ENCODE measurements around the gene RALGPS1. TPM values are rescaled to one million over a fixed set of nuclear protein-coding genes. Genes with fewer than 3 reads are reported as not detected.
A peak's percentile ranks its signal among the peaks of the same experiment; 100 is the strongest.

RALGPS1 gene
- polyA plus RNA-seq, 3 donors = 0.60 to 4.6 (median 1.3) TPM

- no peak overlapping the region for H3K27ac Mint-ChIP-seq
- Histone ChIP-seq H3K9me3 (replicated peaks in 1 of 2; ENCODE audit: control insufficient read depth in 1 of 2, insufficient read depth in 1 of 2, low read length in 2 of 2) (no peaks in the 10 kb centered on the region), H3K27ac (ENCODE audit: low read depth in 1 of 2, low read length in 2 of 2) (no peak overlapping the region), H3K9ac (ENCODE audit: insufficient read depth, low read length, poor library complexity, severe bottlenecking) (no peak overlapping the region), H3K79me2 (ENCODE audit: insufficient read depth, low read length) (no peaks in the 10 kb centered on the region), H2AFZ (ENCODE audit: insufficient read depth, low read depth, low read length, poor library complexity, severe bottlenecking) (no peak overlapping the region), H4K20me1 (ENCODE audit: insufficient read depth, low read length) (no peaks in the 10 kb centered on the region), H3K4me2 (replicated peaks; ENCODE audit: extremely low read depth, low read length, poor library complexity, severe bottlenecking) (no peak overlapping the region), H3K4me3 (replicated peaks in 1 of 3; ENCODE audit: low read depth in 2 of 3, low read length in 3 of 3) (no peak overlapping the region), H3K27me3 (ENCODE audit: control insufficient read depth in 2 of 2, insufficient read depth in 2 of 2, low read length in 2 of 2) (no peaks in the 10 kb centered on the region), H3K4me1 (ENCODE audit: control insufficient read depth in 1 of 2, insufficient read depth in 2 of 2, low read length in 2 of 2) (no peaks in the 10 kb centered on the region), H3K36me3 (replicated peaks in 1 of 2; ENCODE audit: control insufficient read depth in 1 of 2, insufficient read depth in 2 of 2, low read length in 2 of 2) (no peaks in the 10 kb centered on the region)
- WGBS (ENCODE audit: insufficient coverage) = 58% methylated on average over 13 of the region's 15 CpGs
- peaks cover 0 to 3% of the 10 kb centered on the region in 2 donors for H3K36me3 Mint-ChIP-seq
- no peaks in the 10 kb centered on the region for H3K9me3 Mint-ChIP-seq
- TF ChIP-seq CTCF (IDR thresholded peaks at IDR 0.05) = peak; percentile 94
- peaks cover 5 to 9% (median 8%) of the 10 kb centered on the region in 3 donors for H3K27me3 Mint-ChIP-seq (ENCODE audit: low read depth in 3 of 3)
- no peaks in the 10 kb centered on the region for H3K4me1 Mint-ChIP-seq
- intact Hi-C loops (cut with micrococcal nuclease) = loop anchor here (1.0 to 2.0 kb wide), 2 partner anchors 258 to 259 kb away; no protein-coding TSS in a partner anchor
- H3K4me3 Mint-ChIP-seq = no peak overlapping the region
- DNase-seq = peak; percentile 53 to 64 (median 63)
Measured at GRCh38 chr9:127199001-127199791, 284.6 kb downstream of the RALGPS1 start.

DNA sequence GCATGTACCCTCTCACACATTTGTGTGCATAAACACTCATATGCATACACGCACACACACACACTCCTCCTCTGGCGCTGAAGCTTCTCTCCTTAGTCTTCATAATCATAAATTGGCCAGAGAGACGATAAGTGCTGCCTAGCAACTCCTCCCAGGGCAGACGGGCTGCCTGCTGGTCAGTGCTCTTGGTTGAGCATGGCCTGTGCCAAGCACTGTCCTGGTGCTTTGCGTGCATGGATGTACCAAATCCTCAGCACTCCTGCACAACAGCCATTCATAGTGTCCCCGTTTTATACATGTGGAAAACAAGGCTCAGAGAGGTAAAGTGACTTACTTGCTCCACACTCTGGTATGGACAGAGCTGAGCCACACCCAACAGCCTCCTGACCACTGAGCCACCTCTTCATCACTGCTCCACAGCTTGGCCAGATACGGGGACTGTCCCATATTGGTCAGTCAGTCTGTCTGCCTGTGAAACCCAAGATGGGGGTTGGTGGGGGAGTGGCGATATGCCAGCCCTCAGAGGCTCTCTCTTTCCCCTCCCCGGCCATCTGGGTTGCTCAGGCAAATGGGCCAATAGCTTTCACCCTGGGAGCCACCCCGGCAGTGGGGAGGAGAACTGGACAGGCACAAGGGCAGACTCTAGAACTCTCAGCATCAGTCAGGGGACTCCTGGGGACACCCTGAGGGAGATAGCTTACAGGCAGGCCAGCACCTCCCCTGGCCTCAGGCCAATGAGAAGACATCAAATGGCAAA, 285.7 kb downstream of the RALGPS1 start:
- no peak overlapping the region for H3K4me2 ChIP-seq (replicated peaks; ENCODE audit: extremely low read depth, low read length, poor library complexity, severe bottlenecking)
- H2AFZ ChIP-seq (ENCODE audit: insufficient read depth, low read depth, low read length, poor library complexity, severe bottlenecking) = no peak overlapping the region
- H3K27ac ChIP-seq (ENCODE audit: low read depth in 1 of 2, low read length in 2 of 2) = no peak overlapping the region
- H3K4me1 ChIP-seq (ENCODE audit: control insufficient read depth in 1 of 2, insufficient read depth in 2 of 2, low read length in 2 of 2) = no peaks in the 10 kb centered on the region
- H3K9ac ChIP-seq (ENCODE audit: insufficient read depth, low read length, poor library complexity, severe bottlenecking) = no peak overlapping the region
- Mint-ChIP-seq H3K4me3 (no peak overlapping the region), H3K36me3 (peaks cover 0 to 3% of the 10 kb centered on the region in 2 donors), H3K27me3 (ENCODE audit: low read depth in 3 of 3) (peaks cover 6 to 12% (median 11%) of the 10 kb centered on the region in 3 donors), H3K9me3 (no peaks in the 10 kb centered on the region), H3K27ac (no peak overlapping the region), H3K4me1 (no peaks in the 10 kb centered on the region)
- no peaks in the 10 kb centered on the region for H3K79me2 ChIP-seq (ENCODE audit: insufficient read depth, low read length)
- no peak for DNase-seq
- no peaks in the 10 kb centered on the region for H3K36me3 ChIP-seq (replicated peaks in 1 of 2; ENCODE audit: control insufficient read depth in 1 of 2, insufficient read depth in 2 of 2, low read length in 2 of 2)
- no peaks in the 10 kb centered on the region for H4K20me1 ChIP-seq (ENCODE audit: insufficient read depth, low read length)
- intact Hi-C loops (cut with micrococcal nuclease) = no loop called here
- TF ChIP-seq CTCF (IDR thresholded peaks at IDR 0.05) = no peak
- WGBS (ENCODE audit: insufficient coverage) = 79% methylated on average over 6 of the region's 10 CpGs
- H3K4me3 ChIP-seq (replicated peaks in 1 of 3; ENCODE audit: low read depth in 2 of 3, low read length in 3 of 3) = no peak overlapping the region
- no peaks in the 10 kb centered on the region for H3K9me3 ChIP-seq (replicated peaks in 1 of 2; ENCODE audit: control insufficient read depth in 1 of 2, insufficient read depth in 1 of 2, low read length in 2 of 2)
- no peaks in the 10 kb centered on the region for H3K27me3 ChIP-seq (ENCODE audit: control insufficient read depth in 2 of 2, insufficient read depth in 2 of 2, low read length in 2 of 2)

Data from CD14-positive monocyte (primary cell).